ENCODE results near the gene TRIM56.
"Not testable (repeated sequence)": the region's sequence is repeated elsewhere in the genome, so short reads cannot be mapped to it uniquely, and the experiment has no call there.

TRIM56 gene

DNA sequence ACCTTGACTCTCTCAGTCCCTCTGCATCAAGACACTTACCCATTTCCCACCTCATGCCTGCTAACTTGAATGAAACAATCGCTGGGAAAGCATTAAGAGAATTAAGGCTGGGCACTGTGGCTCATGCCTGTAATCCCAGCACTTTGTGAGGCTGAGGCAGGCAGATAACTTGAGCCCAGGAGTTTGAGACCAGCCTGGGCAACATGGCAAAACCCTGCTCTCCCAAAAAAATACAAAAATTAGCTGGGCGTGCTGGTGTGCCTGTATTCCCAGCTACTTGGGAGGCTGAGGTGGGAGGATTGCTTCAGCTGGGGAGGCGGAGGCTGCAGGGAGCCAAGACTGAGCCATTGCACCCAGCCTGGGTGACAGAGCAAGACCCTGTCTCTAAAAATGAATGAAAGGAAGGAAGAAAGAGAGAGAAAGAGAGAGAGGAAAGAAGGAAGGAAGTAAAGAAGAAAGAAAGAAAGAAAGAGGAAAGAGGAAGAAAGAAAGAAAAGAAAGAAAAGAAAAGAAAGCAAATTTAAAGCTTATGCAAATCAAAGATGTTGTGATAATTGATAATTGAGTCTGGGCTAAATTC is 42.3 kb downstream of the TRIM56 start:
- no peak for DNase-seq (ENCODE audit: low read depth in 1 of 2, low spot score in 1 of 2)
- H3K27ac ChIP-seq (replicated peaks) = no peak overlapping the region
- no peak overlapping the region for H3K4me3 ChIP-seq (replicated peaks; ENCODE audit: insufficient read depth, low read length)
- TF ChIP-seq SPI1 (IDR thresholded peaks at IDR 0.05; ENCODE audit: borderline replicate concordance, low read depth) = no peak
- TF ChIP-seq, protein P1, sequence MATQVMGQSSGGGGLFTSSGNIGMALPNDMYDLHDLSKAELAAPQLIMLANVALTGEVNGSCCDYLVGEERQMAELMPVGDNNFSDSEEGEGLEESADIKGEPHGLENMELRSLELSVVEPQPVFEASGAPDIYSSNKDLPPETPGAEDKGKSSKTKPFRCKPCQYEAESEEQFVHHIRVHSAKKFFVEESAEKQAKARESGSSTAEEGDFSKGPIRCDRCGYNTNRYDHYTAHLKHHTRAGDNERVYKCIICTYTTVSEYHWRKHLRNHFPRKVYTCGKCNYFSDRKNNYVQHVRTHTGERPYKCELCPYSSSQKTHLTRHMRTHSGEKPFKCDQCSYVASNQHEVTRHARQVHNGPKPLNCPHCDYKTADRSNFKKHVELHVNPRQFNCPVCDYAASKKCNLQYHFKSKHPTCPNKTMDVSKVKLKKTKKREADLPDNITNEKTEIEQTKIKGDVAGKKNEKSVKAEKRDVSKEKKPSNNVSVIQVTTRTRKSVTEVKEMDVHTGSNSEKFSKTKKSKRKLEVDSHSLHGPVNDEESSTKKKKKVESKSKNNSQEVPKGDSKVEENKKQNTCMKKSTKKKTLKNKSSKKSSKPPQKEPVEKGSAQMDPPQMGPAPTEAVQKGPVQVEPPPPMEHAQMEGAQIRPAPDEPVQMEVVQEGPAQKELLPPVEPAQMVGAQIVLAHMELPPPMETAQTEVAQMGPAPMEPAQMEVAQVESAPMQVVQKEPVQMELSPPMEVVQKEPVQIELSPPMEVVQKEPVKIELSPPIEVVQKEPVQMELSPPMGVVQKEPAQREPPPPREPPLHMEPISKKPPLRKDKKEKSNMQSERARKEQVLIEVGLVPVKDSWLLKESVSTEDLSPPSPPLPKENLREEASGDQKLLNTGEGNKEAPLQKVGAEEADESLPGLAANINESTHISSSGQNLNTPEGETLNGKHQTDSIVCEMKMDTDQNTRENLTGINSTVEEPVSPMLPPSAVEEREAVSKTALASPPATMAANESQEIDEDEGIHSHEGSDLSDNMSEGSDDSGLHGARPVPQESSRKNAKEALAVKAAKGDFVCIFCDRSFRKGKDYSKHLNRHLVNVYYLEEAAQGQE (IDR thresholded peaks at IDR 0.05; ENCODE audit: insufficient replicate concordance, low read depth) = no peak
- no peak for TF ChIP-seq POLR2AphosphoS5 (IDR thresholded peaks at IDR 0.05; ENCODE audit: low read depth)
- TF ChIP-seq, protein P2, sequence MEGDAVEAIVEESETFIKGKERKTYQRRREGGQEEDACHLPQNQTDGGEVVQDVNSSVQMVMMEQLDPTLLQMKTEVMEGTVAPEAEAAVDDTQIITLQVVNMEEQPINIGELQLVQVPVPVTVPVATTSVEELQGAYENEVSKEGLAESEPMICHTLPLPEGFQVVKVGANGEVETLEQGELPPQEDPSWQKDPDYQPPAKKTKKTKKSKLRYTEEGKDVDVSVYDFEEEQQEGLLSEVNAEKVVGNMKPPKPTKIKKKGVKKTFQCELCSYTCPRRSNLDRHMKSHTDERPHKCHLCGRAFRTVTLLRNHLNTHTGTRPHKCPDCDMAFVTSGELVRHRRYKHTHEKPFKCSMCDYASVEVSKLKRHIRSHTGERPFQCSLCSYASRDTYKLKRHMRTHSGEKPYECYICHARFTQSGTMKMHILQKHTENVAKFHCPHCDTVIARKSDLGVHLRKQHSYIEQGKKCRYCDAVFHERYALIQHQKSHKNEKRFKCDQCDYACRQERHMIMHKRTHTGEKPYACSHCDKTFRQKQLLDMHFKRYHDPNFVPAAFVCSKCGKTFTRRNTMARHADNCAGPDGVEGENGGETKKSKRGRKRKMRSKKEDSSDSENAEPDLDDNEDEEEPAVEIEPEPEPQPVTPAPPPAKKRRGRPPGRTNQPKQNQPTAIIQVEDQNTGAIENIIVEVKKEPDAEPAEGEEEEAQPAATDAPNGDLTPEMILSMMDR (IDR thresholded peaks at IDR 0.05; ENCODE audit: insufficient read depth, low read length) = no peak
- no peak for TF ChIP-seq GABPA (IDR thresholded peaks at IDR 0.05; ENCODE audit: low read depth)
- peaks cover 3% of the 10 kb centered on the region for H3K27me3 ChIP-seq (ENCODE audit: insufficient read depth, poor library complexity, severe bottlenecking)

GRCh38 chr7:101128040-101128834 is 43.0 kb downstream of the TRIM56 start:
- no peak for DNase-seq (ENCODE audit: low read depth in 1 of 2, low spot score in 1 of 2)
- H3K27me3 ChIP-seq (ENCODE audit: insufficient read depth, poor library complexity, severe bottlenecking) = no peaks in the 10 kb centered on the region
- no peak overlapping the region for H3K4me3 ChIP-seq (replicated peaks; ENCODE audit: insufficient read depth, low read length)

GRCh38 chr7:101129603-101130117 is 44.4 kb downstream of the TRIM56 start:
- TF ChIP-seq POLR2AphosphoS5 (IDR thresholded peaks at IDR 0.05; ENCODE audit: low read depth) = no peak
- Histone ChIP-seq H3K27ac (replicated peaks) (no peak overlapping the region), H3K27me3 (ENCODE audit: insufficient read depth, poor library complexity, severe bottlenecking) (no peaks in the 10 kb centered on the region), H3K4me3 (replicated peaks; ENCODE audit: insufficient read depth, low read length) (no peak overlapping the region)
- no peak for DNase-seq (ENCODE audit: low read depth in 1 of 2, low spot score in 1 of 2)

More at GRCh38 chr7:101128040-101128834, 43.0 kb downstream of the TRIM56 start:
- no peak overlapping the region for H3K27ac ChIP-seq (replicated peaks)
- no peak for TF ChIP-seq POLR2AphosphoS5 (IDR thresholded peaks at IDR 0.05; ENCODE audit: low read depth)
- TF ChIP-seq, protein P1 (IDR thresholded peaks at IDR 0.05; ENCODE audit: insufficient replicate concordance, low read depth) = no peak
- TF ChIP-seq GABPA (IDR thresholded peaks at IDR 0.05; ENCODE audit: low read depth) = no peak
- TF ChIP-seq SPI1 (IDR thresholded peaks at IDR 0.05; ENCODE audit: borderline replicate concordance, low read depth) = no peak
- TF ChIP-seq, protein P2 (IDR thresholded peaks at IDR 0.05; ENCODE audit: insufficient read depth, low read length) = no peak

GRCh38 chr7:101132626-101133600 is 47.6 kb downstream of the TRIM56 start:
- not testable (repeated sequence) for DNase-seq (ENCODE audit: low read depth in 1 of 2, low spot score in 1 of 2); H3K27me3 ChIP-seq (ENCODE audit: insufficient read depth, poor library complexity, severe bottlenecking); H3K27ac ChIP-seq (replicated peaks); H3K4me3 ChIP-seq (replicated peaks; ENCODE audit: insufficient read depth, low read length)

All from HL-60 (cell line).